ENCODE measurements around the gene AKAP17A. TPM values are rescaled to one million over a fixed set of nuclear protein-coding genes. Genes with fewer than 3 reads are reported as not detected.
"Not testable (repeated sequence)": the region's sequence is repeated elsewhere in the genome, so short reads cannot be mapped to it uniquely, and the experiment has no call there.

AKAP17A gene
- total RNA-seq, 5 donors from 2014 or later (not counting 1 experiment from before 2014, with no cell fraction given): 120 to 162 (median 155) TPM

- no peak overlapping the region for H3K27ac ChIP-seq (ENCODE audit: low read length)
- peaks cover 15 to 45% of the 10 kb centered on the region in 2 experiments for H3K4me1 ChIP-seq (ENCODE audit: control insufficient read depth in 1 of 2, extremely low read depth in 1 of 2, insufficient read depth in 2 of 2, low read length in 2 of 2)
- no peaks in the 10 kb centered on the region for H3K27me3 ChIP-seq (replicated peaks in 1 of 2; ENCODE audit: control insufficient read depth in 2 of 2, extremely low read depth in 1 of 2, insufficient read depth in 2 of 2, low read length in 1 of 2)
- H3K36me3 ChIP-seq (ENCODE audit: control insufficient read depth in 2 of 2, extremely low read depth in 1 of 2, insufficient read depth in 1 of 2, low read length in 1 of 2): no peaks in the 10 kb centered on the region
- no peak overlapping the region for H3K4me3 ChIP-seq (ENCODE audit: control insufficient read depth in 1 of 2, extremely low read depth in 1 of 2, low read length in 1 of 2)
- no peaks in the 10 kb centered on the region for H3K36me3 Mint-ChIP-seq
- H3K27ac Mint-ChIP-seq: peak overlapping the region; percentile 46 to 48
- ATAC-seq (replicated peaks in 1 of 4) (no peak), DNase-seq (no peak)
- peaks cover 47 to 65% (median 51%) of the 10 kb centered on the region in 3 donors for H3K4me1 Mint-ChIP-seq
- ChIA-PET CTCF (no interaction called here), POLR2A (no interaction called here)
- H3K9me3 ChIP-seq: no peaks in the 10 kb centered on the region
- 80% methylated on average over 1 of the region's 10 CpGs for WGBS (ENCODE audit: insufficient coverage)
- peaks cover 0 to 3% (median 0%) of the 10 kb centered on the region in 3 donors for H3K9me3 Mint-ChIP-seq
- no peaks in the 10 kb centered on the region for H3K27me3 Mint-ChIP-seq
- H3K4me3 Mint-ChIP-seq: peak overlapping the region in 2 of 3 donors; percentile 3 to 17
Observed at GRCh38 chrX:1564750-1565683, 26.4 kb upstream of the AKAP17A start.

- H3K9me3 Mint-ChIP-seq; CTCF ChIA-PET; H3K4me3 ChIP-seq (ENCODE audit: control insufficient read depth in 1 of 2, extremely low read depth in 1 of 2, low read length in 1 of 2); H3K27ac Mint-ChIP-seq; H3K4me3 Mint-ChIP-seq; ATAC-seq (replicated peaks in 1 of 4); H3K9me3 ChIP-seq; H3K36me3 Mint-ChIP-seq; H3K27ac ChIP-seq (ENCODE audit: low read length); DNase-seq; H3K27me3 ChIP-seq (replicated peaks in 1 of 2; ENCODE audit: control insufficient read depth in 2 of 2, extremely low read depth in 1 of 2, insufficient read depth in 2 of 2, low read length in 1 of 2); POLR2A ChIA-PET; H3K27me3 Mint-ChIP-seq; H3K36me3 ChIP-seq (ENCODE audit: control insufficient read depth in 2 of 2, extremely low read depth in 1 of 2, insufficient read depth in 1 of 2, low read length in 1 of 2): not testable (repeated sequence)
- peaks cover 33 to 63% of the 10 kb centered on the region in 2 experiments for H3K4me1 ChIP-seq (ENCODE audit: control insufficient read depth in 1 of 2, extremely low read depth in 1 of 2, insufficient read depth in 2 of 2, low read length in 2 of 2)
- peaks cover 19 to 29% (median 22%) of the 10 kb centered on the region in 3 donors for H3K4me1 Mint-ChIP-seq
- 94% methylated on average over 10 of the region's 19 CpGs for WGBS (ENCODE audit: insufficient coverage)
Observed at GRCh38 chrX:1574181-1574580, 17.2 kb upstream of the AKAP17A start.

GRCh38 chrX:1576201-1576992, 15.0 kb upstream of the AKAP17A start:
- Mint-ChIP-seq H3K27ac (no peak overlapping the region), H3K9me3 (no peaks in the 10 kb centered on the region), H3K4me1 (peaks cover 13 to 23% (median 13%) of the 10 kb centered on the region in 3 donors), H3K27me3 (no peaks in the 10 kb centered on the region), H3K36me3 (no peaks in the 10 kb centered on the region), H3K4me3 (no peak overlapping the region)
- CTCF ChIA-PET: no interaction called here
- Histone ChIP-seq H3K36me3 (ENCODE audit: control insufficient read depth in 2 of 2, extremely low read depth in 1 of 2, insufficient read depth in 1 of 2, low read length in 1 of 2) (no peaks in the 10 kb centered on the region), H3K27ac (ENCODE audit: low read length) (peak overlapping the region; percentile 67), H3K9me3 (no peaks in the 10 kb centered on the region), H3K27me3 (replicated peaks in 1 of 2; ENCODE audit: control insufficient read depth in 2 of 2, extremely low read depth in 1 of 2, insufficient read depth in 2 of 2, low read length in 1 of 2) (no peaks in the 10 kb centered on the region), H3K4me1 (ENCODE audit: control insufficient read depth in 1 of 2, extremely low read depth in 1 of 2, insufficient read depth in 2 of 2, low read length in 2 of 2) (peaks cover 30 to 46% of the 10 kb centered on the region in 2 experiments), H3K4me3 (ENCODE audit: control insufficient read depth in 1 of 2, extremely low read depth in 1 of 2, low read length in 1 of 2) (no peak overlapping the region)
- DNase-seq: peak in 1 of 35 experiments; percentile 65
- WGBS (ENCODE audit: insufficient coverage): 63% methylated on average over 2 of the region's 6 CpGs
- peak; percentile 72 to 84 (median 80) for ATAC-seq (replicated peaks in 1 of 4)
- POLR2A ChIA-PET: no interaction called here

- H3K36me3 ChIP-seq (ENCODE audit: control insufficient read depth in 2 of 2, extremely low read depth in 1 of 2, insufficient read depth in 1 of 2, low read length in 1 of 2): no peaks in the 10 kb centered on the region
- POLR2A ChIA-PET: no interaction called here
- H3K4me3 Mint-ChIP-seq: no peak overlapping the region
- H3K36me3 Mint-ChIP-seq: no peaks in the 10 kb centered on the region
- peaks cover 11 to 20% (median 16%) of the 10 kb centered on the region in 3 donors for H3K4me1 Mint-ChIP-seq
- no peak for ATAC-seq (replicated peaks in 1 of 4)
- H3K4me3 ChIP-seq (ENCODE audit: control insufficient read depth in 1 of 2, extremely low read depth in 1 of 2, low read length in 1 of 2): no peak overlapping the region
- no peaks in the 10 kb centered on the region for H3K27me3 ChIP-seq (replicated peaks in 1 of 2; ENCODE audit: control insufficient read depth in 2 of 2, extremely low read depth in 1 of 2, insufficient read depth in 2 of 2, low read length in 1 of 2)
- H3K9me3 Mint-ChIP-seq: no peaks in the 10 kb centered on the region
- peaks cover 30 to 49% of the 10 kb centered on the region in 2 experiments for H3K4me1 ChIP-seq (ENCODE audit: control insufficient read depth in 1 of 2, extremely low read depth in 1 of 2, insufficient read depth in 2 of 2, low read length in 2 of 2)
- DNase-seq: no peak
- no peaks in the 10 kb centered on the region for H3K27me3 Mint-ChIP-seq
- H3K9me3 ChIP-seq: no peaks in the 10 kb centered on the region
- CTCF ChIA-PET: no interaction called here
- no peak overlapping the region for H3K27ac Mint-ChIP-seq
- H3K27ac ChIP-seq (ENCODE audit: low read length): peak overlapping the region; percentile 67
- 100% methylated on average over 1 of the region's 2 CpGs for WGBS (ENCODE audit: insufficient coverage)
Observed at GRCh38 chrX:1577845-1578244, 13.6 kb upstream of the AKAP17A start.

- DNase-seq (no peak), ATAC-seq (replicated peaks in 1 of 4) (no peak)
- Mint-ChIP-seq H3K36me3 (no peaks in the 10 kb centered on the region), H3K9me3 (no peaks in the 10 kb centered on the region), H3K27me3 (no peaks in the 10 kb centered on the region), H3K4me3 (no peak overlapping the region), H3K27ac (no peak overlapping the region), H3K4me1 (peaks cover 19 to 27% (median 24%) of the 10 kb centered on the region in 3 donors)
- POLR2A ChIA-PET: no interaction called here
- Histone ChIP-seq H3K4me1 (ENCODE audit: control insufficient read depth in 1 of 2, extremely low read depth in 1 of 2, insufficient read depth in 2 of 2, low read length in 2 of 2) (peaks cover 30 to 54% of the 10 kb centered on the region in 2 experiments), H3K27ac (ENCODE audit: low read length) (peak overlapping the region; percentile 67), H3K9me3 (no peaks in the 10 kb centered on the region), H3K27me3 (replicated peaks in 1 of 2; ENCODE audit: control insufficient read depth in 2 of 2, extremely low read depth in 1 of 2, insufficient read depth in 2 of 2, low read length in 1 of 2) (no peaks in the 10 kb centered on the region), H3K4me3 (ENCODE audit: control insufficient read depth in 1 of 2, extremely low read depth in 1 of 2, low read length in 1 of 2) (no peak overlapping the region), H3K36me3 (ENCODE audit: control insufficient read depth in 2 of 2, extremely low read depth in 1 of 2, insufficient read depth in 1 of 2, low read length in 1 of 2) (no peaks in the 10 kb centered on the region)
- WGBS (ENCODE audit: insufficient coverage): 94% methylated on average over 2 of the region's 6 CpGs
- CTCF ChIA-PET: no interaction called here
Observed at GRCh38 chrX:1578511-1579173, 12.8 kb upstream of the AKAP17A start.

GRCh38 chrX:1581132-1581531, 10.3 kb upstream of the AKAP17A start:
- WGBS (ENCODE audit: insufficient coverage): 57% methylated on average over 1 of the region's 4 CpGs
- Histone ChIP-seq H3K4me3 (ENCODE audit: control insufficient read depth in 1 of 2, extremely low read depth in 1 of 2, low read length in 1 of 2) (no peak overlapping the region), H3K4me1 (ENCODE audit: control insufficient read depth in 1 of 2, extremely low read depth in 1 of 2, insufficient read depth in 2 of 2, low read length in 2 of 2) (peaks cover 24 to 47% of the 10 kb centered on the region in 2 experiments), H3K9me3 (no peaks in the 10 kb centered on the region), H3K27ac (ENCODE audit: low read length) (no peak overlapping the region), H3K36me3 (ENCODE audit: control insufficient read depth in 2 of 2, extremely low read depth in 1 of 2, insufficient read depth in 1 of 2, low read length in 1 of 2) (no peaks in the 10 kb centered on the region), H3K27me3 (replicated peaks in 1 of 2; ENCODE audit: control insufficient read depth in 2 of 2, extremely low read depth in 1 of 2, insufficient read depth in 2 of 2, low read length in 1 of 2) (no peaks in the 10 kb centered on the region)
- no peak overlapping the region for H3K4me3 Mint-ChIP-seq
- no peaks in the 10 kb centered on the region for H3K27me3 Mint-ChIP-seq
- DNase-seq (peak in 34 of 35 experiments; percentile 35 to 86 (median 65)), ATAC-seq (replicated peaks in 1 of 4) (peak; percentile 14 to 61 (median 50))
- H3K36me3 Mint-ChIP-seq: no peaks in the 10 kb centered on the region
- H3K4me1 Mint-ChIP-seq: peaks cover 19 to 33% (median 26%) of the 10 kb centered on the region in 3 donors
- POLR2A ChIA-PET: no interaction called here
- CTCF ChIA-PET: no interaction called here
- peak overlapping the region; percentile 34 to 65 for H3K27ac Mint-ChIP-seq
- no peaks in the 10 kb centered on the region for H3K9me3 Mint-ChIP-seq
